GM19043 (cell line): ENCODE results near the gene C14orf180.

Experiments used
- ATAC-seq: cut with Tn5 transposase; IDR thresholded peaks from one replicate; pipeline ENCODE4 v1.9.1; 2021; ENCODE audit warnings: low read depth; ENCODE audit not compliant: unreplicated experiment

C14orf180 gene

DNA sequence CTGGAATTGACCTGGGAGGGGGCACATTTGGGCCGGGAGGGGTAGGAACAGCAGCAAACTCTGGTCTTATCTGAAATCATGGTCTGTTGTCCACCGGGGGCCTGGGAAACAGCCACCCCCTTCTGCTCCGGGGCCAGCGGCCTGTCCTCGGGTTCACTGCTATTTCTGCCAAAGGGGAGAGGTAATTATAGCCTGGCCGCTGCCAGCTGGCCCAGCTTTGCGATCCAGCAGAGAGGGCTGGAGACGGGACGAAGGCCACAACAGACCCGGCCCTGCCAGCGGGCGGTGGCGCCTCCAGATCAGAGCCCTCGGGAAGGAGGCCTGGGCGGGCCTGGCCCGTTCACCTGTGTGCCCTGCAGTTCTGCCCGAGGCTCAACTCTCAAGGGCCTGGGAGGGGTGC is at the start of gene C14orf180:
TSS of gene C14orf180 (plus strand) at position 258 of the 400 bp plus-strand sequence. CDS start 6,667 bp downstream, outside the sequence.
- ATAC-seq: no peak

DNA sequence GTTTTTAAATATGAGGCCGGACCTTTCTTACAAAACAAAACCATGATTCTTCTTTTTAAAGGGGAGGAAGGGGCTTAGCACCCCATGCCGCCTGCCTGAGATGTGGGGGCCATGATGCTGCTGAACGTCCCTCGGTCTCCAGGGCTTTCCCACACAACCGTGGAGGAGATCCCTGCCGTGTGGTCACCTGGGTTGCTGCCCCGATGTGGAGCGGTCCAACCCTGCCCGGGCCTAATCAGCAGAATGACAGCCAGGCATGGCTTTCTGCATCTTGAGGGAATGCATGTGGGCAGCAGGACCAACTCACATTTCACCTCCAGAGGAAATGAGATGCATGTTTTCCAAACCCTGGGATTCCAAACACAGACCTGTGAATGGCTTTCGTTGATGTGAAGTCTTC is 48.9 kb upstream of the C14orf180 start:
- ATAC-seq: no peak

DNA sequence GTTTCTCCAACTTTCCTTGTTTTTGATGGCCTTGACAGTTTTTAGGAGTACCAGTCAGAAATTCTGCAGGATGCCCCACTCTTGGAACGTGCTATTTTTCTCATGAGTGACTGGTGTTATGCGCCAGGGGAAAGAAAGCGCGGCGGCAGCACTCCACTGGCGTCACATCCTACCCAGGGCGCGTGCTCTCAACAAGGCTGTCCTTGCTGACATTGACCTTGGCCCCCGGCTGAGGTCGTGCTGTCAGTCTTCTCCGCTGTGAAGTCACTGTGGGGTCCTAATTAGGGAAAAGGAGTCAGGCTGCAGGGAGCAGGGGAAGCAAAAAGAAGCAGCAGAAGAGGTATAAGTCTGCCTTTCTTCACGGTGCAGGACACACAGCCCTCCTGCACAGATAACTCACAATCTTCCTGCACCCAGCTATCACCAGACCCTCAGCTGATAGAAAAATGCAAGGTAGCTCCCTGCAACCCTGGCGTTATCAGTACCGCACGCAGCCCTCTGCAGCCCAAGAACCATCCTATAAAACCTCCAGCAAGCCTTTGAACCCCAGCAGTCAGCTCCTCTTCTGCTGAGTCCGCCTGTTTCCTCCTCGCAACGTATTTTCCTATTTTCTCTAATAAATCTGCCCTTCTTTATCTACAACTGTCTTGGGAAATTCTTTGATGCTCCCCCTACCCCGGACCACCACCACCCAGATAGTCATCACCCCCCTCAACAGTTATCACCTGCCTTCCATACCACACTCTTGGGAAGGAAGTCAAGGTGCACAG is 48.0 kb upstream of the C14orf180 start:
- no peak for ATAC-seq

DNA sequence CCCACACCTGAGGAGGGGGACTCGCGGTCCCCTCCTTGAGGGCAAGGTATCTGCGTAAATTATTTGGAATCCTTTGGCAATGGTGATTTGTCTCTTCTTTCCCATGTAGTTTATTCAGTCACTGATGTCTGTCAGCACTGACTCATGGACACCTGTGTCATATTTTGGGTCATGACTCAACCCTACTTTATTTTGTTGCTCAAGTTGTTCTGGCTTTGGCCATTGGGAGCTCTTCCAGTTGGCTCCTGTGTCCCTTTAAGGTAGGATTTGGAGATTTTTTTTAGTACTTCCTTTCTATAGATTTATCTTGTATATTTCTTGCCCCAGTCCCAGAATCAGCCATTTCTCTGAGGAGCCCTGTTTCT is 47.4 kb upstream of the C14orf180 start:
- no peak for ATAC-seq

DNA sequence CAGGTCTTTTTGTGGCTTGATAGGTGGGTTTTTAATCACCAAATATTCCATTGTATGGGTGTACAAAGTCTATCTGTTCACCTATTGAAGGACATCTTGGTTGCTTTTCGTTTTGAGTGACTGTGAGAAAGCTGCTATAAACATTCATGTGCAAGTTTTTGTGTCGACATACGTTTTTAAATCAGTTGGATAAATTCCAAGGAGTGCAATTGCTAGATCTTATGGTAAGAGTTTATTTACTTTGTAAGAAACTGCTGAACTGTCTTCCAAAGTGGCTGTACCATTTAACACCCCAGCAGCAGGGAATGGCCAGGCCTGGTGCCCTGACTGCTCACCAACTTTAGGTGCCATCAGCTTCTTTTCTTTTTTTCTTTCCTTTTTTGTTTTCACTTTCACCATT is 45.5 kb upstream of the C14orf180 start:
- no peak for ATAC-seq

DNA sequence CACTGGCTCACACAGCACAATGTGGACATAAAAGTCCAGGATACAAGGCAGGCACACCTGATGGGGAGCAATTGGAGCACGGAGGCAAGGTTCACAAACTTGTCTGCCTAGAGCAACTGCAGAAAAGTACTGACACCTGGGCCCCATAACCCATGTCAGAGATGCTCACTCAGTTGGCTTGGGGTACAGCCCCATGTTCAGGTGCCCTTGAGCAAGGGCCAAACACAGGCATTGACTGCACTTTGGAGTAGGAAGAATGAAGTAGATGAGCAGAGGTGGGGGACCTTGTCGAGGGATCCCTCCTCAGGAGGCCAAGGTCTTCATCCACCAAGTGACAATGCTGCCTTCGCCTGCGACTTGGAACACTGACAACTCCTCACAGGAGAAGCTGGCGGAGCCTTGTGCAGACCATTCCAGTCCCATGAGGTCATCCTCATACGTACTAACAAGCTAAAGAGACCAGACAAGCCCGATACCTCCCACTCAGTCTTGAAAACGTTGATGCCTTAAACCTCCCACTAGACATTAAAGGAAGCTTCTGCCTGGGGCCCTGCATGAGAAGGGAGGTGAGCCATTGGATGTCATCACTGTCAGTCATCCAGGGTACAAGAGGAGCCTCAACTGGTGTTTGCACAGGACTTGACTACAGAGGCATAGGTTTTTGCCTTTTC is 42.5 kb upstream of the C14orf180 start:
- ATAC-seq: no peak

DNA sequence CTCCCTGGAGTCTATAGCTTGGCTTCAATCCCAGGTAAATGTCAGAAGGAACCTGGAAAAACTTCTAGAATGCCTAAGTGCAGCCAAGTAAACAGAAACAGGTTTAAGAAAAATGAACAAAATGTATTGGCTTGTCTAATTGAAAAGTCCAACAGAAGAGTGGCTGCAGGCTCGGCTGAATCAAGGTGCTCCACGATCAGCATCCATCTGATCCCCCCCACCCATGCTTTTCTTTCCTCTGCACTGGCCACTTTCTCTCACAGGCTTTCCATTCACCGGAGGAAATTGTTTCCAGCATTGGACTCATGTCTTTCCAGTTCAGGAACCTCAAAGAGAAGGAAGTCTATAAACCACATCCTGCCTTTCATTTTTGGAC is 42.0 kb upstream of the C14orf180 start:
- no peak for ATAC-seq

DNA sequence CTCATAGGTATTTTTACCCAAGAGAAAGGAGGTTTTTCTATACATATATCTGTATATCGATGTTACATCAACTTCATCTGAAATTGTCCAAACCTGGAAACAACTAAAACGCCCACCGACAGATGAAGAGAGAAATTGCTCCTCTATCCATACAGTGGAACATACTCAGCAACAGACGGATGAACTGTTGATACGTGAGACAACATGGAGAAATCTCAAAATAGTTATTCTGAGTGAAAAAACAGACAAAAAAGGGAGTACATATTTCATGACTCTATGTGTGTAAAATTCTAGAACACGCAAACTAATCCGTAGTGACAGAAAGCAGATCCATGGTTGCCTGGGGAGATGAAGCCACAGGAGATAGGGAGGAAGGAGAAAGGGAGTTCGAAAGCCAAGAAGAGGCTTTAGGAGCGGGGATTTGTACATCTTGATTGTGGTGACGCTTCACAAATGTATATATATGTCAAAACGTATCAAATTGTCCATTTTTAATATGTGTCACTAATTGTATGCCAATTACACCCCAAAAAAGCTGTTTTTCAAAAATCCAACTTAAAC is 37.6 kb upstream of the C14orf180 start:
- no peak for ATAC-seq

DNA sequence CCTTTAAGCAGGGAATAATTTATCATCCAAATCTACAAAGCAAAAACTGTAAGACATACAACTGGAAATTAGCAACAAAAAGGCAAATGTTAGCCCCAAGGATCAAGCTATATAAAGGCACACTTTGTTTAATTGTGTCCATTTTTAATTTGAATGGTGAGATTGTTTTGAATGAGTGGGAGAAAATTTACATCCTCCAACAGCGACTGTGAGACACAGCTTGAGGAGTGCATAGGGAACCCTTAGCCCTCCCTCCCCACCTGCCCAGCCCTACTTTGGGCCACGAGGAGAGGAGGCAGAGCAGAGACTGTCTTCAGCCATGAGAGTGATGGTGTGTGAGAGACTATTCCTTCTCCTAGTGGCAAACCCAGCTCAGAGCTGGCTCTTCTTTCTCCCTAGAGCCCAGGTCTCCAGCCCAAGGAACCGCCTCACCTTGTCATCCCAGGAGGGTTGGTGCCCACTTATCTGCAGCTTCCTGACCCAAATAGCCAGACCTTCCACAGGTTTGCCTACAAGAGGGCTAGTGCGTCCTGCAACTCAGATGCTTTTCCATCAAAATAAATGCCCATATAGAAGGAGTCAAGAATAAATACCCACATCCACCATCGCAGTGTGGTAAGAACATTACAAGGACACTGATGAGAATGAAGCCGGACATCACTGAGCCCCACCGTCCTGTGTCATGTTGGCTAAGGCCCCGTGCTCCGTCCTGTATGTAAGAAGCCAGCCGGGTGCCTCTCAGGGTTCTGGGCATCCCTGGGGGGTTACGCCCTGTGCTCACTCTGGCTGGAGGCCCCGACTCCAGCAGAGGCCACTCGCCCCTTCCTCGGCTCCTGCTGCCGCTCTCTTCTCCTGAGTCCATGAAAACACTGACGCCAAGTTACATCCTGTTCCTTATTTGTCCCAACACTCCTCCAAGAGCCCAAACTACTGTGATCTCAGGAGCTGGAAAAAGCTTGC is 36.4 kb upstream of the C14orf180 start:
- no peak for ATAC-seq

DNA sequence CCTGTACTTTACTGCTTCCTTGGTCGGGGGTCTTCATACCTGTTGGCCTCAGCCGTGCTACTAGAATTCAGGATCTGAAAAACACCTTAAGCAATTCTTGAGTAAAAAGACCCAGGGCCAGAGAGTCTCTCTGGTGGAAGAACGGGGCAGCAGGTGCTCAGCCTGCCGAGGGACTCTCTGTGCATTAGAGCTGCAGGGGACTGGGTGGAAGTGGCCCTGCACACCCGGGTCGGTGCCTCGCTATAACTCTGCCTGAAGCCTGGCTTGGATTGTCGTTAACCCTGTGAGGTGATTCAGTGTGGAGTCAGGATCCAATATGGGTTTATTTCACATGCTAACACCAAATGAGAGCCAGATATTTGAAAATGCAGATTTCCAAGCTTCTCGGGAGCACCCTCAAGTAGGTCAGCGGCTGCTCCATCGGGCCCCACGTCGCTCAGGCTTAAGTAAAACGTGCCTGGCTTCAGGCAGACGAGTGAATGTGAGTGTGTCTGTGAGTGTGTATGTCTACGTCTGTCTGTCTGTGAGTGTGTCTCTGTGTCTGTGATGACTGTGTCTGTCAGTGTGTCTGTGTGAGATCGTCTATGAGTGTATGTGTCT is 35.1 kb upstream of the C14orf180 start:
- ATAC-seq: no peak

DNA sequence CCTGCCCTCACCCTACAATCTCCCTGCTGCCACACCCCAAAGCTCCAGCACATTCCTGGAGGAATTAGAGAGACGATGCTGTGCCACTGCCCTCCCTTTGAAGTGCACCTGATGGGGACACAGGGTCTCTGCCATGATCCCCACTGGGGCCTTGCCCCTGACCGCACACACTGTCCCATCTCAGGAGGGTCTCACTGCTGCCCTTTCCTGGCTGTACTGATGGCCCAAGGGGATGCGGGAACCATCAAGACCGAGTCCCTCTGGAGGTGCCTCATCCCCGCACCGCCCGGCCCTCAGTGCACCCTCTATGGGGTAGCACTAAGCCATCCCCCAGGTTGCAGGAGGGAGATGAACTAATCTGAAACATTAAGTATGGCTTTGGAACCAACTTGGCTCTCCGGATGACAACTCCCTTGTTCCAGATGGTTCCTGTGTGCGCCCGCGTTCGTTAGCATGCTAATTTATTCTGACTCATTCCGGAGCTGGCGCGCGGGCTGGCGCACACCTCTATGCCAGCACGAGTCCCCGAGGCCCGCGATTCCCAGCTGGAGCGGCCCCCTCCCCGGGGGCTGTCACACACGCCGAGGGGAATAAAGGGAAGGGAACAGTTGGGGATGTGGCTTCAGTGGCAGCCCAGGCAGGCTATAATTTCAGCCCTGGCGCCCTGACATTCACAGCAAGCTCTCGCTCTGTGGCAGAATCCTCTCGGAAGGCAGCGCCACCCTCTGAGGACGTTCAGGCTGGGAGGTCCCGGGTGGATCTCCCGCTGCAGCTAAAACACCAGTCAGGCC is 34.2 kb upstream of the C14orf180 start:
- ATAC-seq: no peak

DNA sequence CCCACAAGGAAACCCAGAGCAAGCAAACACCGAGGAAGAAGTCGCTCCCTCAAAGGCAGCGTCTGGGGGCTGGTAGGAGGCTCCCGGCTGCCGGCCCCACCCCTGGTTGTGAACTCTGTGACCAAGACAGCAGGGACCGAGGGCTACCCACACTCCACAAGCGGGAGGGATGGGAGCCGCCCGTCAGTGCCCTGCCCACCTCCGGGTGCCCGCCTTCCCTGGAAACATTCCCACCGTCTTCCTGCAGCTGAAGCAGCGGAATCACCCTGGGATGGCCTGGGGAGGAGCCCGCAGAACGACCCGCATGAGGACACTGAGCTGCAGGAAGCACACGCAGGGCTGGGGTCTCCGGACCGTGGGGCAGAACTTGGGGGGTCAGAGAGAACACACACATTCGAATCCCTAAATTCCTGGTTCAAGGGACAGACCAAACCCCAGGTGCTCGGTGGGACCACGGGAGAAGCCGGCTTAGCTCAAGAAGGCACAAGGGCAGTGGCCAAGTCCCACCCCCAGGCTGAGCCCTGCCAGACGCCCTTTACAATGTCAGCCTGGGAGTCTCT is 33.5 kb upstream of the C14orf180 start:
- ATAC-seq: no peak

DNA sequence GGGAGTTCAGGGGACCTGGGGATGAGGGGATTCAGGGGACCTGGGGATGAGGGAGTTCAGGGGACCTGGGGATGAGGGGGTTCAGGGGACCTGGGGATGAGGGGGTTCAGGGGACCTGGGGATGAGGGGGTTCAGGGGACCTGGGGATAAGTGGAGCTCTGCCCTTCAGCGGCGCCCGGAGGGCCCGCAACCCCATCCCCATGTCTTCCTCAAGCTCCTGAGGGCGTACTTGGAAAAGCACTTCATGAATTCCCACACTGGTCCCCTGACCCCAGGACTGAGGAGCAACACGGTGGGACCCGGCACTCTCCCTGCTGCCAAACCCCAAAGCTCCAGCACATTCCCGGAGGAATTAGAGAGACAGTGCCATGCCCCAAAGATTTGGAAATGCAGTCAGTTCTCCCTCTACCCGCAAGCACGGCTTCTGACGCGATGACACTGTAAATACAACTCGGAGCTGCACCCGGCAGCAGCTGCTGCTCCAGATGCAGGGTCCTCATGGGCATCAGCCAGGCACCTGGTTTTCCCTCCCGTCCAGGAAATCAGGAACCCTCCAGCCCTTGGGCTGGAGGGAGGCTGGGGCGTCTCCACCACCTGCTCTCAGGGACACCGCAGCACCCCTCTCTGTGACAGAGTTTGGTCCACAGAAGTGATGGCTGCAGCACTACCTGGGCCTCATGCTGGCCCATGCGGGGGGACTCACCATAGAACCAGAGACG is 32.8 kb upstream of the C14orf180 start:
- ATAC-seq: no peak

DNA sequence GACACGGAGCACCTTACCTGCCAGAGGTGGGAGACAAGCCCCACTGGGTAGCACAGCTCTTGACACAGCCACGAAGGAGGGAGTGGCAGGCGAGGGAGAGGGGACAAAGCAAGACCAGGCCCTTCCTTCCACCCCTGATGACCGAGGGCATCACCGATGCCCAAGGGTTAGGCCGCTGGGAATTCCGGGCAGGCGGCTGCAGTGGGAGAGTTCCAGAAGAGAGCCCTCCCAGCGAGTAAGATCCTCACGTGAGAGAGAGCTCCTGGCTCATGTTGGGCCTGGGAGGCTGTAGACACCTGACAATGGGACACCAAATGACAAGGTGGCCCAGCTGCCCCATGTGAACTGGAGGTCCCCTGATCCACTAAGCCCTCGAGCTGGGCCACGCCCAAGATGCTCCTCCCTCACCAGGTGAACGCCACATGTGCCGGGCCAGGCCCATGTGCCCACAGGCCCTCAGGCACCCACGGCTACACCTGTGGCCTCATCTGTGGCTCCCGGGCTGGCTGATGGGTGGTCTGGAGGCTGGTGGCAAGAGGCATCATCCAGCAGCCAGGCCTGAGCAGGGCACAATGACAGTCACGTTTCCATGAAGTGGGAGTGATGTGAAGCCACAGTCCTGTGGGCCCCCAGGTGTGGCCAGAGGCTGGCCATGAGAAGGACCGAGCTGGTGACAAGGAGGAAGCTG is 32.1 kb upstream of the C14orf180 start:
- no peak for ATAC-seq

DNA sequence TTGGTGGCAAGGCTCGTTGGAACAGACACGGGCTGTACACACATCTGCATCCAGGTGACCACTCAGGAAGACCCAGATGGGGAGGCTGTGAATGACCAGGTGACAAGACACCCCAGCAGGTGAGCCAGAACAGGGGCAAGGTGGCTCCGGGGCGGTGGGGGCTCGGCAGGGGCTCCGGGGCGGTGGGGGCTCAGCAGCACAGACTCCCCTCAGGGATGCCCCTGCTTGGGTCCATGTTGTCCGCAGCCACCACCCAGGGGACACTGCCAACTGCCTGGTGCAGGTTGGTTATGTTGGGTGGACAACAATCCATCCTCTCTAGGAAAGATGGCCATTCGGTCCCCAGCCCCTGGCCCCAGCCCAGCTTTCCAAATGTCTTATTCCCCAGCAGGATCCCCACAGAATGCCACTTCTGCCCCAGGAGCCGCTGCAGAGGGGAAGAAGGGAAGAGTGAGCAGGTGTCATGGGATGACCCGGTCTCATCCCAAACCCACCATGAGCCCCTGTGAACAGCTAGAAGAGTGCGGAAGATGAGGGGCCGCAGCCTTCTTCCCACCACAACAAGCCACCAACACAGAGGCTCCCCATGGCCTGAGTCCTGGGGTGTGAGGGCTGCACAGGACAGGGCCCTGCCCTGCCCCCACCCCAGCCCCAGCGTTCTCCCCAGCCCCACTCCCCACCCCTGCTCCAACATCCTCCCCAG is 31.4 kb upstream of the C14orf180 start:
- ATAC-seq: no peak

DNA sequence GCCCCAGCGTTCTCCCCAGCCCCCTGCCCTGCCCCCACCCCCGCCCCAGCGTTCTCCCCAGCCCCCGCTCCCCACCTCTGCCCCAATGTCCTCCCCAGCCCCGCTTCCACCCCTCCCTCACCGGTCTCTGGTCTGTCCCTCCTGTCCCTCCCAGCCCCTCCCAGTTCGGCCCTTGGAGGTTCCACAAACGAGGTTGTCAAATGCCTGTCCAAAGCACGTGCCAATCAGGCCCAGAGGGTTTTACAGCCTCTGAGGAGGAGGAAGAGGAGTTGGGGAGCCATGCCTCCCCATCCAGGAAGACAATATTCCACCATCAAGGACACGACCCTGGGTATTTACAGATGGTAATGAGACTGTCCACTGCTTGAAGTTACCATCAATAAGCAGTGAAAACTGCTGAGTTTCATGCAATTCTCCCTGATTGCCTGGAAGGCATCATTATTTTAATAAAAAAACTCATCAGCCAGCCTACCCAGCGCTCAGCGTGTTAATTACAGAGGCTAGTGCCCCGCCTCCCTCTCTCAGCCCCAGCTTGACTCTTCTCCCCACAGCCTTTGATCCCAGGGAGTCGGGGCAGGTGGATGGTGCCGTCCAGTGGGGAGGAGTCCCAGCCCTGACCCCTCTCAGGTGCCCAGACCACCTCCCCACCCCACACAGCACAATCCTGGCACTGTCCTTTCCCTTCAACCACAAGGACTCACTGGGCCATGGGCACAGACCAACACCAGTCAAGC is 30.6 kb upstream of the C14orf180 start:
- ATAC-seq: no peak
